Hepatocyte (in vitro differentiated cells): Measurements from ENCODE around the gene KIAA1671. TPM values are rescaled to one million over a fixed set of nuclear protein-coding genes. Genes with fewer than 3 reads are reported as not detected.

Experiments
- DNase-seq: peaks from one replicate; pipeline ENCODE4 v3.0.0-alpha.2; 2016; ENCODE audit warnings: low spot score
- H2AFZ ChIP-seq: fragments of 200-600 bp; sonication (generic); 2 replicates; pipeline ENCODE4 v1.6.0; 2016; ENCODE audit warnings: antibody characterized with exemption, mild to moderate bottlenecking
- H3K27ac ChIP-seq: fragments of 200-600 bp; sonication (generic); 2 replicates; pipeline ENCODE4 v1.5.1; 2016; ENCODE audit warnings: mild to moderate bottlenecking
- H3K27me3 ChIP-seq: fragments of 200-600 bp; sonication (generic); 2 replicates; pipeline ENCODE4 v1.6.1; 2016
- H3K36me3 ChIP-seq: fragments of 200-600 bp; sonication (generic); replicated peaks from 2 replicates; pipeline ENCODE4 v1.5.1; 2016; ENCODE audit warnings: low read depth; ENCODE audit not compliant: insufficient read depth
- H3K4me1 ChIP-seq: fragments of 200-600 bp; sonication (generic); 2 replicates; pipeline ENCODE4 v1.5.1; 2016; ENCODE audit warnings: mild to moderate bottlenecking, moderate library complexity; ENCODE audit not compliant: insufficient read depth
- H3K4me2 ChIP-seq: fragments of 200-600 bp; sonication (generic); 2 replicates; pipeline ENCODE4 v1.6.0; 2016
- H3K4me3 ChIP-seq: fragments of 200-600 bp; sonication (generic); 2 replicates; pipeline ENCODE4 v1.5.1; 2016; ENCODE audit warnings: mild to moderate bottlenecking
- H3K79me2 ChIP-seq: fragments of 200-600 bp; sonication (generic); 2 replicates; pipeline ENCODE4 v1.6.0; 2017; ENCODE audit warnings: mild to moderate bottlenecking
- H3K9me2 ChIP-seq: fragments of 200-600 bp; sonication (generic); replicated peaks from 2 replicates; pipeline ENCODE4 v1.6.0; 2017; ENCODE audit warnings: mild to moderate bottlenecking; ENCODE audit not compliant: insufficient read depth
- H3K9me3 ChIP-seq: fragments of 200-600 bp; sonication (generic); 2 replicates; pipeline ENCODE4 v1.5.1; 2016; ENCODE audit warnings: low read depth, mild to moderate bottlenecking
- H4K20me1 ChIP-seq: fragments of 200-600 bp; sonication (generic); 2 replicates; pipeline ENCODE4 v1.6.0; 2016; ENCODE audit warnings: mild to moderate bottlenecking; ENCODE audit not compliant: insufficient read depth, poor library complexity, severe bottlenecking
- CTCF ChIP-seq: fragments of 200-600 bp; sonication (generic); IDR thresholded peaks from 2 replicates; pipeline ENCODE4 v1.5.1; 2016; ENCODE audit warnings: antibody characterized with exemption, mild to moderate bottlenecking; ENCODE audit not compliant: poor library complexity
- EZH2 ChIP-seq: fragments of 200-600 bp; sonication (generic); IDR thresholded peaks from 2 replicates; pipeline ENCODE4 v1.6.1; 2016; ENCODE audit warnings: antibody characterized with exemption, mild to moderate bottlenecking, borderline replicate concordance
- EZH2phosphoT487 ChIP-seq: fragments of 200-600 bp; sonication (generic); IDR thresholded peaks from one replicate; pipeline ENCODE4 v1.6.1; 2018; ENCODE audit warnings: antibody characterized with exemption, mild to moderate bottlenecking, low read depth, moderate library complexity; ENCODE audit not compliant: unreplicated experiment, severe bottlenecking
- WGBS: methylation state at CpG from one replicate; pipeline ENCODE4 v1.1.6; 2016; ENCODE audit warnings: low lambda C conversion rate; ENCODE audit errors: missing lambda C conversion rate; 5-methylcytosine and 5-hydroxymethylcytosine counted together
- polyA plus RNA-seq: library from polyadenylated mRNA; unstranded; fragments of >200 nt; fragmentation: Nextera tagmentation; extraction: Ambion mirVana; gene quantifications from 2 replicates; pipeline ENCODE4 v1.2.1, GENCODE V29; 2016
- total RNA-seq: library from RNA; depleted of rRNA; stranded (reverse); fragments of >200 nt; gene quantifications from 2 replicates; pipeline ENCODE4 v1.2.3, GENCODE V29; 2014

Gene KIAA1671
- total and polyA plus RNA-seq, 2 experiments from 2014 or later, result 8.1 to 26.5 TPM

- Histone ChIP-seq H3K27me3 (no peaks in the 10 kb centered on the region), H3K36me3 (no peaks in the 10 kb centered on the region), H4K20me1 (peaks cover 9% of the 10 kb centered on the region), H3K4me2 (no peak overlapping the region), H3K79me2 (peaks cover 3% of the 10 kb centered on the region), H3K27ac (no peak overlapping the region), H3K9me2 (no peaks in the 10 kb centered on the region), H3K4me1 (no peaks in the 10 kb centered on the region), H3K9me3 (no peaks in the 10 kb centered on the region), H3K4me3 (no peak overlapping the region), H2AFZ (no peak overlapping the region)
- no peak for DNase-seq
- TF ChIP-seq EZH2, result no peak
- TF ChIP-seq EZH2phosphoT487, result no peak
- no peak for TF ChIP-seq CTCF
- 92% methylated on average over 14 of the region's 14 CpGs for WGBS
Observed at GRCh38 chr22:25161017-25161915, 208.8 kb downstream of the KIAA1671 start.

- Histone ChIP-seq H3K79me2 (peaks cover 3% of the 10 kb centered on the region), H3K36me3 (no peaks in the 10 kb centered on the region)
- WGBS, result 93% methylated on average over 6 of the region's 6 CpGs
Observed at GRCh38 chr22:25161916-25162530, 209.5 kb downstream of the KIAA1671 start.

GRCh38 chr22:25162561-25162960 is 210.0 kb downstream of the KIAA1671 start:
- H3K4me2 ChIP-seq, result no peak overlapping the region
- no peak overlapping the region for H3K27ac ChIP-seq

More at GRCh38 chr22:25161916-25162530, 209.5 kb downstream of the KIAA1671 start:
- Histone ChIP-seq H3K9me2 (no peaks in the 10 kb centered on the region), H2AFZ (no peak overlapping the region), H3K4me2 (no peak overlapping the region), H4K20me1 (peaks cover 11% of the 10 kb centered on the region), H3K27ac (no peak overlapping the region), H3K27me3 (no peaks in the 10 kb centered on the region), H3K4me3 (no peak overlapping the region), H3K4me1 (no peaks in the 10 kb centered on the region), H3K9me3 (no peaks in the 10 kb centered on the region)
- TF ChIP-seq EZH2 (no peak), CTCF (no peak), EZH2phosphoT487 (no peak)
- no peak for DNase-seq

More at GRCh38 chr22:25162561-25162960, 210.0 kb downstream of the KIAA1671 start:
- 83% methylated on average over 1 of the region's 1 CpG for WGBS
- Histone ChIP-seq H4K20me1 (peaks cover 11% of the 10 kb centered on the region), H3K9me3 (no peaks in the 10 kb centered on the region), H3K4me1 (no peaks in the 10 kb centered on the region), H3K9me2 (no peaks in the 10 kb centered on the region), H3K27me3 (no peaks in the 10 kb centered on the region), H2AFZ (no peak overlapping the region), H3K4me3 (no peak overlapping the region), H3K79me2 (peaks cover 3% of the 10 kb centered on the region), H3K36me3 (no peaks in the 10 kb centered on the region)
- TF ChIP-seq CTCF (no peak), EZH2phosphoT487 (no peak), EZH2 (no peak)
- DNase-seq, result no peak
